Nephron progenitor cell (in vitro differentiated cells): Measurements from ENCODE around the gene GXYLT1.
A peak's percentile ranks its signal among the peaks of the same experiment; 100 is the strongest.

Experiments used
- DNase-seq: peaks from one replicate; pipeline ENCODE4 v3.0.0; 2021
- H3K27ac Mint-ChIP-seq: 2 replicates; pipeline ENCODE4 v1.8.0; 2021; ENCODE audit warnings: mild to moderate bottlenecking, moderate library complexity, mixed read lengths
- H3K27me3 Mint-ChIP-seq: 2 replicates; pipeline ENCODE4 v1.8.0; 2021; ENCODE audit warnings: mild to moderate bottlenecking, low read depth, mixed read lengths; ENCODE audit not compliant: poor library complexity
- H3K36me3 Mint-ChIP-seq: 2 replicates; pipeline ENCODE4 v1.8.0; 2021; ENCODE audit warnings: low read depth, mixed read lengths
- H3K4me1 Mint-ChIP-seq: 2 replicates; pipeline ENCODE4 v1.8.0; 2021; ENCODE audit warnings: mixed read lengths
- H3K4me3 Mint-ChIP-seq: 2 replicates; pipeline ENCODE4 v1.8.0; 2021; ENCODE audit warnings: mild to moderate bottlenecking, moderate library complexity, mixed read lengths
- H3K9me3 Mint-ChIP-seq: 2 replicates; pipeline ENCODE4 v1.8.0; 2021; ENCODE audit warnings: mild to moderate bottlenecking, moderate library complexity, mixed read lengths
- TF ChIP-seq, protein P1 (sequence below): fragments of 200-600 bp; sonication (generic); IDR thresholded peaks from 2 replicates; pipeline ENCODE4 v1.5.0; 2021; ENCODE audit warnings: antibody characterized with exemption

GXYLT1 gene

GRCh38 chr12:42172441-42173210 is 28.0 kb upstream of the GXYLT1 start:
- no peak overlapping the region for H3K4me3 Mint-ChIP-seq
- H3K27ac Mint-ChIP-seq = no peak overlapping the region
- H3K36me3 Mint-ChIP-seq = peaks cover 58% of the 10 kb centered on the region
- peaks cover 27% of the 10 kb centered on the region for H3K9me3 Mint-ChIP-seq
- TF ChIP-seq, protein P1, sequence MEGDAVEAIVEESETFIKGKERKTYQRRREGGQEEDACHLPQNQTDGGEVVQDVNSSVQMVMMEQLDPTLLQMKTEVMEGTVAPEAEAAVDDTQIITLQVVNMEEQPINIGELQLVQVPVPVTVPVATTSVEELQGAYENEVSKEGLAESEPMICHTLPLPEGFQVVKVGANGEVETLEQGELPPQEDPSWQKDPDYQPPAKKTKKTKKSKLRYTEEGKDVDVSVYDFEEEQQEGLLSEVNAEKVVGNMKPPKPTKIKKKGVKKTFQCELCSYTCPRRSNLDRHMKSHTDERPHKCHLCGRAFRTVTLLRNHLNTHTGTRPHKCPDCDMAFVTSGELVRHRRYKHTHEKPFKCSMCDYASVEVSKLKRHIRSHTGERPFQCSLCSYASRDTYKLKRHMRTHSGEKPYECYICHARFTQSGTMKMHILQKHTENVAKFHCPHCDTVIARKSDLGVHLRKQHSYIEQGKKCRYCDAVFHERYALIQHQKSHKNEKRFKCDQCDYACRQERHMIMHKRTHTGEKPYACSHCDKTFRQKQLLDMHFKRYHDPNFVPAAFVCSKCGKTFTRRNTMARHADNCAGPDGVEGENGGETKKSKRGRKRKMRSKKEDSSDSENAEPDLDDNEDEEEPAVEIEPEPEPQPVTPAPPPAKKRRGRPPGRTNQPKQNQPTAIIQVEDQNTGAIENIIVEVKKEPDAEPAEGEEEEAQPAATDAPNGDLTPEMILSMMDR = no peak
- no peak for DNase-seq
- H3K27me3 Mint-ChIP-seq = no peaks in the 10 kb centered on the region
- peaks cover 3% of the 10 kb centered on the region for H3K4me1 Mint-ChIP-seq

DNA sequence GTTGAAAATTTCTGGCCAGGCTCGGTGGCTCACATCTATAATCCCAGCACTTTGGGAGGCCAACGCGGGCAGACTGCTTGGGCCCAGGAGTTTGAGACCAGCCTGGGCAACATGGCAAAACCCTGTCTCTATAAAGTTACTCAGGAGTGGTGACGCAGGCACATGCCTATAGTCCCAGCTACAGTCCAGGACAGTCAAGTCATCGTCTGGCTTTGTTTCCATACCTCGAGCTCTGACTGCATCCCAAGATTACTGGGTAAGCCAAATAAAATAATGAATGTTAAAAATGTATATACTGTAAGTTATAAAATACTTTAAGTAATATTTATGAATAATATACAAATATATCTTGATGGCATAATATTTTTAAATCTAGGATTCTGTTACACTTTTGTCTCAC is 23.0 kb upstream of the GXYLT1 start:
- H3K4me3 Mint-ChIP-seq = no peak overlapping the region
- no peaks in the 10 kb centered on the region for H3K27me3 Mint-ChIP-seq
- H3K9me3 Mint-ChIP-seq = no peaks in the 10 kb centered on the region
- no peak overlapping the region for H3K27ac Mint-ChIP-seq
- H3K4me1 Mint-ChIP-seq = no peaks in the 10 kb centered on the region
- TF ChIP-seq, protein P1 = no peak
- DNase-seq = no peak
- H3K36me3 Mint-ChIP-seq = peaks cover 57% of the 10 kb centered on the region

- Mint-ChIP-seq H3K27ac (no peak overlapping the region), H3K36me3 (peaks cover 51% of the 10 kb centered on the region), H3K9me3 (no peaks in the 10 kb centered on the region), H3K4me3 (no peak overlapping the region), H3K4me1 (no peaks in the 10 kb centered on the region), H3K27me3 (no peaks in the 10 kb centered on the region)
- no peak for DNase-seq
- TF ChIP-seq, protein P1 = no peak
These were observed 21.8 kb upstream of the GXYLT1 start for GRCh38 chr12:42166501-42166900.

- Mint-ChIP-seq H3K36me3 (peaks cover 43% of the 10 kb centered on the region), H3K4me3 (no peak overlapping the region), H3K9me3 (no peaks in the 10 kb centered on the region), H3K27me3 (no peaks in the 10 kb centered on the region), H3K27ac (no peak overlapping the region), H3K4me1 (no peaks in the 10 kb centered on the region)
- TF ChIP-seq, protein P1 = no peak
- no peak for DNase-seq
These were observed 19.2 kb upstream of the GXYLT1 start for GRCh38 chr12:42163913-42164312.

- peaks cover 40% of the 10 kb centered on the region for H3K36me3 Mint-ChIP-seq
- DNase-seq = no peak
- no peaks in the 10 kb centered on the region for H3K4me1 Mint-ChIP-seq
- peak overlapping the region; percentile 11 for H3K27ac Mint-ChIP-seq
- H3K27me3 Mint-ChIP-seq = no peaks in the 10 kb centered on the region
- TF ChIP-seq, protein P1 = no peak
- no peaks in the 10 kb centered on the region for H3K9me3 Mint-ChIP-seq
- no peak overlapping the region for H3K4me3 Mint-ChIP-seq
These were observed 18.3 kb upstream of the GXYLT1 start for GRCh38 chr12:42162965-42163364.

DNA sequence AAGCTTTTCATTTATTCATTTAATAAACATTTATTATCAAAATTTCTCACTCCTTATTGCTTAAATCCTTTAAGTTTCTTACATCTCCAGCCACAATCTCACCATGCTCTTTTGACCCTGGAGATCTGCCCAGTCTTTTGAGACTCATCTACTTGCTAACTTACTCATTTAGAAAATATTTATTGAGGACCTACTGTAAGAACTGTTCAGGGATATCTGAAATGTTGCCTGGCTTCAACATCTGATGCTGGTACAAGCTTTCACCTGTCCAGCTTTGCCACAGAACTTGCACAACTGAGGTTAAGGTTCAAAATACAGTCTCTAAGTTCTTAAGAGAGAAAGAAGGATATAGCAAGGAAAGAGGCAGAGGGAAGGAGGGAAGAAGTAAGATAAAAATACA is 17.5 kb upstream of the GXYLT1 start:
- no peak overlapping the region for H3K4me3 Mint-ChIP-seq
- no peaks in the 10 kb centered on the region for H3K4me1 Mint-ChIP-seq
- no peaks in the 10 kb centered on the region for H3K27me3 Mint-ChIP-seq
- H3K9me3 Mint-ChIP-seq = no peaks in the 10 kb centered on the region
- DNase-seq = no peak
- TF ChIP-seq, protein P1 = no peak
- H3K27ac Mint-ChIP-seq = peak overlapping the region; percentile 88
- H3K36me3 Mint-ChIP-seq = peaks cover 40% of the 10 kb centered on the region
